Hematopoietic multipotent progenitor cell treated with erythropoietin and hydrocortisone succinate and interleukin-3 and kit ligand, for 4 days (in vitro differentiated cells): ENCODE measurements around the gene UBE2J2.
A peak's percentile ranks its signal among the peaks of the same experiment; 100 is the strongest.

Experiments
- DNase-seq: peaks from one replicate; pipeline ENCODE4 v3.0.0-alpha.2; 2015

The UBE2J2 gene

GRCh38 chr1:1208713-1209433 lies 64.8 kb downstream of the UBE2J2 start:
- peak; percentile 77 for DNase-seq

- no peak for DNase-seq
Measured at GRCh38 chr1:1207571-1207892, 66.1 kb downstream of the UBE2J2 start.

- DNase-seq, result no peak
Measured at GRCh38 chr1:1206966-1207531, 66.6 kb downstream of the UBE2J2 start.

- no peak for DNase-seq
Measured at GRCh38 chr1:1206376-1206965, 67.2 kb downstream of the UBE2J2 start, which contains the start of gene TNFRSF18. TSS of gene TNFRSF18 (minus strand) at chr1:1206592. CDS start at chr1:1206571, 21 bp downstream.

GRCh38 chr1:1205769-1206375 lies 67.8 kb downstream of the UBE2J2 start:
- DNase-seq, result no peak

GRCh38 chr1:1204998-1205768 lies 68.5 kb downstream of the UBE2J2 start:
- no peak for DNase-seq

GRCh38 chr1:1204425-1204920 lies 69.2 kb downstream of the UBE2J2 start:
- DNase-seq, result no peak
